ENCODE data around the gene MELTF. TPM values are rescaled to one million over a fixed set of nuclear protein-coding genes. Genes with fewer than 3 reads are reported as not detected.

Gene MELTF
- total RNA-seq, 4 donors from 2014 or later = 2.7 to 13.8 (median 4.3) TPM

DNA sequence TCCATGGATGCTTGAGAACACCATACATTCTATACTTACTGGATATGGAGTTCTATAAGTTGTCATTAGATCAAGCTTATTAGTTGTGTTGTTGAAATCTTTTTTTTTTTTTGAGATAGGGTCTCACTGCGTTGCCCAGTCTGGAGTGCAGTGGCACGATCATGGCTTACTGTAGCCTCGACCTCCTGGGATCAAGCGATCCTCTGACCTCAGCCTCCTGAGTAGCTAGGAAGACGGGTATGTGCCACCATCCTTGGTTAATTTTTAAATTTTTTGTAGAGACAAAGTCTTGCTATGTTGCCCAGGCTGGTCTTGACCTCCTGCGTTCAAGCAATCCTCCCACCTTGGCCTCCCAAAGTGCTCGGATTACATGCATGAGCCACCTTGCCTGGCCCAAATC, 74.8 kb downstream of the MELTF start:
- 79 to 85% methylated on average over 7 of the region's 7 CpGs for WGBS, 2 donors
- no peaks in the 10 kb centered on the region for H3K27me3 ChIP-seq
- H3K36me3 ChIP-seq = no peaks in the 10 kb centered on the region
- H3K27ac ChIP-seq = no peak overlapping the region
- TF ChIP-seq POLR2A (IDR thresholded peaks at IDR 0.05) = no peak
- TF ChIP-seq, protein P1, sequence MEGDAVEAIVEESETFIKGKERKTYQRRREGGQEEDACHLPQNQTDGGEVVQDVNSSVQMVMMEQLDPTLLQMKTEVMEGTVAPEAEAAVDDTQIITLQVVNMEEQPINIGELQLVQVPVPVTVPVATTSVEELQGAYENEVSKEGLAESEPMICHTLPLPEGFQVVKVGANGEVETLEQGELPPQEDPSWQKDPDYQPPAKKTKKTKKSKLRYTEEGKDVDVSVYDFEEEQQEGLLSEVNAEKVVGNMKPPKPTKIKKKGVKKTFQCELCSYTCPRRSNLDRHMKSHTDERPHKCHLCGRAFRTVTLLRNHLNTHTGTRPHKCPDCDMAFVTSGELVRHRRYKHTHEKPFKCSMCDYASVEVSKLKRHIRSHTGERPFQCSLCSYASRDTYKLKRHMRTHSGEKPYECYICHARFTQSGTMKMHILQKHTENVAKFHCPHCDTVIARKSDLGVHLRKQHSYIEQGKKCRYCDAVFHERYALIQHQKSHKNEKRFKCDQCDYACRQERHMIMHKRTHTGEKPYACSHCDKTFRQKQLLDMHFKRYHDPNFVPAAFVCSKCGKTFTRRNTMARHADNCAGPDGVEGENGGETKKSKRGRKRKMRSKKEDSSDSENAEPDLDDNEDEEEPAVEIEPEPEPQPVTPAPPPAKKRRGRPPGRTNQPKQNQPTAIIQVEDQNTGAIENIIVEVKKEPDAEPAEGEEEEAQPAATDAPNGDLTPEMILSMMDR (IDR thresholded peaks at IDR 0.05) = no peak
- H3K4me3 ChIP-seq (replicated peaks in 1 of 3) = no peak overlapping the region
- no peak for DNase-seq
- intact Hi-C loops (cut with DNase I) = no loop called here
- H3K4me1 ChIP-seq = no peaks in the 10 kb centered on the region
- H3K9me3 ChIP-seq = no peaks in the 10 kb centered on the region

Other genes starting within 250 kb of the MELTF start
- 10 to 100 TPM; 37.4 to 67.2 (median 50.9) TPM for gene SENP5, start 161.9 kb downstream of the MELTF start, total RNA-seq
- gene NCBP2, start 87.3 kb downstream of the MELTF start, total RNA-seq = 10 to 100 TPM; 42.4 to 61.3 (median 53.6) TPM
- 1 to 10 TPM in 3 of 4 donors, under 1 TPM in 1; 0.46 to 9.5 (median 6.3) TPM for gene PIGZ, start 61.0 kb downstream of the MELTF start, total RNA-seq